Prostate gland (tissue), 2 donors: Measurements from ENCODE around the gene CGREF1. TPM values are rescaled to one million over a fixed set of nuclear protein-coding genes. Genes with fewer than 3 reads are reported as not detected.

Source experiments
- DNase-seq: peaks from one replicate; pipeline ENCODE4 v3.0.0-alpha.2; 2019; ENCODE audit warnings: low spot score
- H3K27ac ChIP-seq, 2 donors: fragments of 200-600 bp; sonication (generic); 2 replicates each; pipeline ENCODE4 v1.5.1; 2017 to 2019
- H3K27me3 ChIP-seq: fragments of 200-600 bp; sonication (generic); replicated peaks from 2 replicates; pipeline ENCODE4 v1.5.1; 2019; ENCODE audit not compliant: insufficient read depth
- H3K36me3 ChIP-seq, 2 donors: fragments of 200-600 bp; sonication (generic); 1 replicate in 1 of 2; 2 replicates in 1 of 2; pipeline versions ENCODE4 v1.5.1 to v1.8.1; 2017 to 2019
- H3K4me1 ChIP-seq: fragments of 200-600 bp; sonication (generic); replicated peaks from 2 replicates; pipeline ENCODE4 v1.5.1; 2019
- H3K4me3 ChIP-seq, 2 donors: fragments of 200-600 bp; sonication (generic); 2 replicates each; pipeline ENCODE4 v1.5.1; 2017 to 2019
- H3K9me3 ChIP-seq: fragments of 200-600 bp; sonication (generic); 2 replicates; pipeline ENCODE4 v1.5.1; 2017
- CTCF ChIP-seq, 4 experiments: fragments of 200-600 bp in 2 of 4; fragments of 450-650 bp in 2 of 4; sonication (generic) in 2 of 4; IDR thresholded peaks; 1 replicate in 3 of 4; 2 replicates in 1 of 4; pipeline ENCODE4 v1.5.1; 2016 to 2019; ENCODE audit warnings: antibody characterized with exemption in 4 of 4, mild to moderate bottlenecking in 2 of 4, moderate library complexity in 2 of 4
- POLR2A ChIP-seq: fragments of 450-650 bp; IDR thresholded peaks from one replicate; pipeline ENCODE4 v1.6.1; 2016; ENCODE audit warnings: antibody characterized with exemption, mild to moderate bottlenecking
- POLR2AphosphoS5 ChIP-seq: sonication (generic); formaldehyde crosslinking; IDR thresholded peaks from one replicate; pipeline ENCODE4 v1.6.1; 2017; ENCODE audit warnings: antibody characterized with exemption
- WGBS: methylation state at CpG from one replicate; pipeline ENCODE4 v1.1.5; 2018; 5-methylcytosine and 5-hydroxymethylcytosine counted together
- intact Hi-C: fragments of 100-400 bp; cut with DNase I; formaldehyde crosslinking; loops from one replicate; pipeline ENCODE4 v1.14.2; 2022
- total RNA-seq, 2 donors: library from RNA; depleted of rRNA; stranded (reverse); fragments of >200 nt; gene quantifications; one replicate each; pipeline ENCODE4 v1.1.0, GENCODE V29; 2016

The CGREF1 gene
- total RNA-seq, 2 donors from 2014 or later = 4.9 to 10.7 TPM

- no peaks in the 10 kb centered on the region for H3K4me1 ChIP-seq
- WGBS = 87% methylated on average over 13 of the region's 15 CpGs
- H3K36me3 ChIP-seq = peaks cover 0 to 5% of the 10 kb centered on the region in 2 donors
- H3K27ac ChIP-seq = no peak overlapping the region
- no peaks in the 10 kb centered on the region for H3K27me3 ChIP-seq
- TF ChIP-seq POLR2AphosphoS5 (no peak), POLR2A (no peak), CTCF (IDR thresholded peaks at IDR 0.05) (no peak)
- no peaks in the 10 kb centered on the region for H3K9me3 ChIP-seq
- intact Hi-C loops = no loop called here
- H3K4me3 ChIP-seq = no peak overlapping the region
- no peak for DNase-seq
Observed at GRCh38 chr2:27059141-27059820, 59.6 kb downstream of the CGREF1 start.

- DNase-seq = no peak
- no peaks in the 10 kb centered on the region for H3K9me3 ChIP-seq
- intact Hi-C loops = no loop called here
- no peaks in the 10 kb centered on the region for H3K27me3 ChIP-seq
- no peaks in the 10 kb centered on the region for H3K4me1 ChIP-seq
- TF ChIP-seq POLR2A (no peak), POLR2AphosphoS5 (no peak), CTCF (IDR thresholded peaks at IDR 0.05) (no peak)
- WGBS = 86% methylated on average over 10 of the region's 10 CpGs
- no peak overlapping the region for H3K4me3 ChIP-seq
- H3K27ac ChIP-seq = no peak overlapping the region
- H3K36me3 ChIP-seq = peaks cover 0 to 5% of the 10 kb centered on the region in 2 donors
Observed at GRCh38 chr2:27058210-27058609, 60.7 kb downstream of the CGREF1 start.

- TF ChIP-seq POLR2AphosphoS5 (no peak), POLR2A (no peak), CTCF (IDR thresholded peaks at IDR 0.05) (no peak)
- no peaks in the 10 kb centered on the region for H3K27me3 ChIP-seq
- 91% methylated on average over 6 of the region's 6 CpGs for WGBS
- intact Hi-C loops = no loop called here
- H3K36me3 ChIP-seq = peaks cover 0 to 5% of the 10 kb centered on the region in 2 donors
- no peaks in the 10 kb centered on the region for H3K4me1 ChIP-seq
- no peak overlapping the region for H3K27ac ChIP-seq
- no peaks in the 10 kb centered on the region for H3K9me3 ChIP-seq
- H3K4me3 ChIP-seq = no peak overlapping the region
- DNase-seq = no peak
Observed at GRCh38 chr2:27057184-27057583, 61.7 kb downstream of the CGREF1 start.

GRCh38 chr2:27054721-27055120 is 64.2 kb downstream of the CGREF1 start:
- Histone ChIP-seq H3K27me3 (no peaks in the 10 kb centered on the region), H3K27ac (no peak overlapping the region), H3K9me3 (no peaks in the 10 kb centered on the region), H3K4me1 (peaks cover under 1% of the 10 kb centered on the region), H3K36me3 (peaks cover 0 to 5% of the 10 kb centered on the region in 2 donors), H3K4me3 (no peak overlapping the region)
- TF ChIP-seq CTCF (IDR thresholded peaks at IDR 0.05) (no peak), POLR2AphosphoS5 (no peak), POLR2A (no peak)
- DNase-seq = no peak
- WGBS = 95% methylated on average over 11 of the region's 11 CpGs
- intact Hi-C loops = no loop called here

- H3K27ac ChIP-seq = no peak overlapping the region
- H3K36me3 ChIP-seq = peaks cover 0 to 5% of the 10 kb centered on the region in 2 donors
- TF ChIP-seq CTCF (IDR thresholded peaks at IDR 0.05) (no peak), POLR2A (no peak), POLR2AphosphoS5 (no peak)
- intact Hi-C loops = loop anchor here (2.0 kb wide), 1 partner anchor 17 kb away; the partner anchor contains the start of gene OST4
- no peaks in the 10 kb centered on the region for H3K27me3 ChIP-seq
- WGBS = 81% methylated on average over 8 of the region's 8 CpGs
- no peak overlapping the region for H3K4me3 ChIP-seq
- no peak for DNase-seq
- no peaks in the 10 kb centered on the region for H3K9me3 ChIP-seq
- peaks cover 6% of the 10 kb centered on the region for H3K4me1 ChIP-seq
Observed at GRCh38 chr2:27053776-27054175, 65.2 kb downstream of the CGREF1 start.
